Activated CD4-positive, alpha-beta T cell treated with anti-CD3 and anti-CD28 coated beads, Interleukin-2, amount 50 U/mL, for 48 hours (primary cell): ENCODE results near the gene PHLDA2.
"Not testable (repeated sequence)": the region's sequence is repeated elsewhere in the genome, so short reads cannot be mapped to it uniquely, and the experiment has no call there.

Source experiments
- DNase-seq, 2 experiments: peaks; one replicate each; pipeline ENCODE4 v3.0.0-alpha.2; 2020

PHLDA2 gene

GRCh38 chr11:2944530-2944929, 15.3 kb upstream of the PHLDA2 start:
- DNase-seq, result no peak

GRCh38 chr11:2943711-2944118, 14.5 kb upstream of the PHLDA2 start:
- DNase-seq, result no peak

GRCh38 chr11:2942872-2943710, 13.9 kb upstream of the PHLDA2 start:
- no peak for DNase-seq

- DNase-seq, result no peak
Measured at GRCh38 chr11:2942447-2942846, 13.2 kb upstream of the PHLDA2 start.

GRCh38 chr11:2940921-2941821, 12.0 kb upstream of the PHLDA2 start:
- DNase-seq, result no peak

GRCh38 chr11:2940147-2940920, 11.1 kb upstream of the PHLDA2 start:
- DNase-seq, result peak; percentile 34 to 43

GRCh38 chr11:2938458-2939418, 9.5 kb upstream of the PHLDA2 start:
- not testable (repeated sequence) for DNase-seq

- DNase-seq, result not testable (repeated sequence)
Measured at GRCh38 chr11:2937641-2938457, 8.6 kb upstream of the PHLDA2 start.

GRCh38 chr11:2934611-2935239, 5.5 kb upstream of the PHLDA2 start:
- DNase-seq, result no peak

GRCh38 chr11:2934021-2934550, 4.9 kb upstream of the PHLDA2 start:
- no peak for DNase-seq

- peak; percentile 53 to 69 for DNase-seq
Measured at GRCh38 chr11:2933375-2934020, 4.3 kb upstream of the PHLDA2 start.

- DNase-seq, result no peak
Measured at GRCh38 chr11:2932850-2933251, 3.6 kb upstream of the PHLDA2 start.

- DNase-seq, result no peak
Measured at GRCh38 chr11:2931771-2932738, 2.8 kb upstream of the PHLDA2 start.

GRCh38 chr11:2931420-2931746, 2.2 kb upstream of the PHLDA2 start:
- no peak for DNase-seq

GRCh38 chr11:2930704-2931419, 1.6 kb upstream of the PHLDA2 start:
- peak; percentile 58 to 69 for DNase-seq

GRCh38 chr11:2929950-2930703, 907 bp upstream of the PHLDA2 start:
- peak; percentile 55 to 61 for DNase-seq

GRCh38 chr11:2929531-2929949, 320 bp upstream of the PHLDA2 start:
- DNase-seq, result peak; percentile 56 to 65
